ENCODE results near the gene IL24. TPM values are rescaled to one million over a fixed set of nuclear protein-coding genes. Genes with fewer than 3 reads are reported as not detected.

The IL24 gene
- total RNA-seq, 1 donor from 2014 or later, result not detected

- DNase-seq, result no peak
- Mint-ChIP-seq H3K27me3 (ENCODE audit: unreplicated experiment) (no peaks in the 10 kb centered on the region), H3K9me3 (ENCODE audit: unreplicated experiment) (no peaks in the 10 kb centered on the region)
Observed at GRCh38 chr1:206886831-206887230, 10.4 kb upstream of the IL24 start.

GRCh38 chr1:206887701-206888100 is 9.5 kb upstream of the IL24 start:
- TF ChIP-seq CTCF (IDR thresholded peaks at IDR 0.05; ENCODE audit: partially characterized antibody, unreplicated experiment), result no peak
- Mint-ChIP-seq H3K27ac (ENCODE audit: unreplicated experiment) (no peak overlapping the region), H3K4me1 (ENCODE audit: low read depth, unreplicated experiment) (no peaks in the 10 kb centered on the region), H3K9me3 (ENCODE audit: unreplicated experiment) (no peaks in the 10 kb centered on the region), H3K36me3 (ENCODE audit: unreplicated experiment) (no peaks in the 10 kb centered on the region), H3K4me3 (ENCODE audit: unreplicated experiment) (no peak overlapping the region), H3K27me3 (ENCODE audit: unreplicated experiment) (no peaks in the 10 kb centered on the region)
- no peak for DNase-seq

More at GRCh38 chr1:206886831-206887230, 10.4 kb upstream of the IL24 start:
- H3K36me3 Mint-ChIP-seq (ENCODE audit: unreplicated experiment), result no peaks in the 10 kb centered on the region
- no peaks in the 10 kb centered on the region for H3K4me1 Mint-ChIP-seq (ENCODE audit: low read depth, unreplicated experiment)
- no peak overlapping the region for H3K27ac Mint-ChIP-seq (ENCODE audit: unreplicated experiment)
- TF ChIP-seq CTCF (IDR thresholded peaks at IDR 0.05; ENCODE audit: partially characterized antibody, unreplicated experiment), result no peak
- no peak overlapping the region for H3K4me3 Mint-ChIP-seq (ENCODE audit: unreplicated experiment)

- H3K4me3 Mint-ChIP-seq (ENCODE audit: unreplicated experiment), result no peak overlapping the region
- TF ChIP-seq CTCF (IDR thresholded peaks at IDR 0.05; ENCODE audit: partially characterized antibody, unreplicated experiment), result no peak
- H3K27me3 Mint-ChIP-seq (ENCODE audit: unreplicated experiment), result no peaks in the 10 kb centered on the region
- no peak overlapping the region for H3K27ac Mint-ChIP-seq (ENCODE audit: unreplicated experiment)
- no peaks in the 10 kb centered on the region for H3K36me3 Mint-ChIP-seq (ENCODE audit: unreplicated experiment)
- no peak for DNase-seq
- H3K4me1 Mint-ChIP-seq (ENCODE audit: low read depth, unreplicated experiment), result no peaks in the 10 kb centered on the region
- H3K9me3 Mint-ChIP-seq (ENCODE audit: unreplicated experiment), result no peaks in the 10 kb centered on the region
Observed at GRCh38 chr1:206890125-206891060, 6.8 kb upstream of the IL24 start.

- TF ChIP-seq CTCF (IDR thresholded peaks at IDR 0.05; ENCODE audit: partially characterized antibody, unreplicated experiment), result no peak
- Mint-ChIP-seq H3K9me3 (ENCODE audit: unreplicated experiment) (no peaks in the 10 kb centered on the region), H3K4me3 (ENCODE audit: unreplicated experiment) (no peak overlapping the region), H3K36me3 (ENCODE audit: unreplicated experiment) (no peaks in the 10 kb centered on the region), H3K27ac (ENCODE audit: unreplicated experiment) (no peak overlapping the region), H3K27me3 (ENCODE audit: unreplicated experiment) (no peaks in the 10 kb centered on the region), H3K4me1 (ENCODE audit: low read depth, unreplicated experiment) (peaks cover 7% of the 10 kb centered on the region)
- DNase-seq, result no peak
Observed at GRCh38 chr1:206891412-206891811, 5.8 kb upstream of the IL24 start.

GRCh38 chr1:206892351-206892984 is 4.8 kb upstream of the IL24 start:
- Mint-ChIP-seq H3K4me1 (ENCODE audit: low read depth, unreplicated experiment) (peaks cover 9% of the 10 kb centered on the region), H3K36me3 (ENCODE audit: unreplicated experiment) (no peaks in the 10 kb centered on the region), H3K4me3 (ENCODE audit: unreplicated experiment) (no peak overlapping the region), H3K9me3 (ENCODE audit: unreplicated experiment) (peaks cover 1% of the 10 kb centered on the region), H3K27me3 (ENCODE audit: unreplicated experiment) (no peaks in the 10 kb centered on the region), H3K27ac (ENCODE audit: unreplicated experiment) (no peak overlapping the region)
- no peak for TF ChIP-seq CTCF (IDR thresholded peaks at IDR 0.05; ENCODE audit: partially characterized antibody, unreplicated experiment)
- no peak for DNase-seq
